ENCODE measurements around the gene YDJC. TPM values are rescaled to one million over a fixed set of nuclear protein-coding genes. Genes with fewer than 3 reads are reported as not detected.

The YDJC gene
- total and polyA plus RNA-seq, 2 of the 13 experiments (the other 11 are each of a cell fraction or from before 2014, with no cell fraction given): 15.3 to 32.0 TPM

DNA sequence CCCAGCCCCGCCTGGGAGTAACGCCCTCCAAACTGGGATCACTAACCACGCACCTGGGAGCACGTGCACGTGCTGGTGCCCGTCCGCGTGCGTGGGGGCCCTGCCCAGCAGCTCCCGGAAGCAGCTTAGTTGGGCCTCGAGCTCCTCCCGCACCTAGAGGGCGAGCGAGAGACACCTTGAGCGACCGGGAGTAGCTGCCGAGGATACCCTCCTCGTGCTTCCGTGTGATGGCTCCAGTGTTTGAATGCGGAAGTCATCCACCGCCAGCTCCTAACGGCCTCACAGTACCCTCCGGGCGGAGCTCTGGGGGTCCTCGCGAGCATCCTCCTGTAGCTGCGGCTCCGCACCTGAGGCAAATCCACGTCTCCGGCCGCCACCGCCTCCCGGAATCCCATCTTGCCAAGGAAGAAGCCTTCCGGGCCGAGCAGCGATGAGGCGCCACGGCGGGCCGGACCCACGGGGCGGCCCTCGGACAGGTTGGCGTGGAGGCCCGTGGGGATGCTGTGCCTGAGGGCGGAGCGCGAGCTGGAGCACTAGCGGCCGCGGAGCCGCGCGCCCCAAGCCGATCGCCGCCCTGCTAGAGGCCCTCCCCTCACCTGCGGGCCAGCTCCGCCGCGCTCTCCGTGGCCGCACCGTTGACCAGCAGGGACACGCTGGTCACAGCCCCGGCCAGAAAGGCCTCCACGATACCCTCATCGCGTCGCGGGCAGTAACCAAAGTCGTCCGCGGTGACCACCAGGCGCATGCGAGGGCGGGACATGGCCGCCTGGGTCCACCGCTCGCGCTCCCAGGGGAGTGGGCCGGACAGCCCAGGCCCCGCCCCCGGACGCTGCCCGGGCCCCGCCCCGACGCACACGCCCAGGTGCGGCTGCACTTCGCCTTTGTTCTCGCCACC, at the start of gene YDJC (continued):
- TF ChIP-seq, protein P1, sequence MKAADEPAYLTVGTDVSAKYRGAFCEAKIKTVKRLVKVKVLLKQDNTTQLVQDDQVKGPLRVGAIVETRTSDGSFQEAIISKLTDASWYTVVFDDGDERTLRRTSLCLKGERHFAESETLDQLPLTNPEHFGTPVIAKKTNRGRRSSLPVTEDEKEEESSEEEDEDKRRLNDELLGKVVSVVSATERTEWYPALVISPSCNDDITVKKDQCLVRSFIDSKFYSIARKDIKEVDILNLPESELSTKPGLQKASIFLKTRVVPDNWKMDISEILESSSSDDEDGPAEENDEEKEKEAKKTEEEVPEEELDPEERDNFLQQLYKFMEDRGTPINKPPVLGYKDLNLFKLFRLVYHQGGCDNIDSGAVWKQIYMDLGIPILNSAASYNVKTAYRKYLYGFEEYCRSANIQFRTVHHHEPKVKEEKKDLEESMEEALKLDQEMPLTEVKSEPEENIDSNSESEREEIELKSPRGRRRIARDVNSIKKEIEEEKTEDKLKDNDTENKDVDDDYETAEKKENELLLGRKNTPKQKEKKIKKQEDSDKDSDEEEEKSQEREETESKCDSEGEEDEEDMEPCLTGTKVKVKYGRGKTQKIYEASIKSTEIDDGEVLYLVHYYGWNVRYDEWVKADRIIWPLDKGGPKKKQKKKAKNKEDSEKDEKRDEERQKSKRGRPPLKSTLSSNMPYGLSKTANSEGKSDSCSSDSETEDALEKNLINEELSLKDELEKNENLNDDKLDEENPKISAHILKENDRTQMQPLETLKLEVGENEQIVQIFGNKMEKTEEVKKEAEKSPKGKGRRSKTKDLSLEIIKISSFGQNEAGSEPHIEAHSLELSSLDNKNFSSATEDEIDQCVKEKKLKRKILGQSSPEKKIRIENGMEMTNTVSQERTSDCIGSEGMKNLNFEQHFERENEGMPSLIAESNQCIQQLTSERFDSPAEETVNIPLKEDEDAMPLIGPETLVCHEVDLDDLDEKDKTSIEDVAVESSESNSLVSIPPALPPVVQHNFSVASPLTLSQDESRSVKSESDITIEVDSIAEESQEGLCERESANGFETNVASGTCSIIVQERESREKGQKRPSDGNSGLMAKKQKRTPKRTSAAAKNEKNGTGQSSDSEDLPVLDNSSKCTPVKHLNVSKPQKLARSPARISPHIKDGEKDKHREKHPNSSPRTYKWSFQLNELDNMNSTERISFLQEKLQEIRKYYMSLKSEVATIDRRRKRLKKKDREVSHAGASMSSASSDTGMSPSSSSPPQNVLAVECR (CRISPR knock-in tag; IDR thresholded peaks at IDR 0.05; ENCODE audit: borderline replicate concordance): peak; percentile 92; the same call in 1 of the 2 replicates
- TF ChIP-seq FOXK2 (IDR thresholded peaks at IDR 0.05) (no peak), ERF (CRISPR knock-in tag; IDR thresholded peaks at IDR 0.05) (peak; percentile 46; the same call in 1 of the 2 replicates), DNMT3B (CRISPR knock-in tag; conservative IDR thresholded peaks at IDR 0.05) (peak; percentile 97), ZNF7 (CRISPR knock-in tag; IDR thresholded peaks at IDR 0.05) (no peak), ZNF451 (CRISPR knock-in tag; IDR thresholded peaks at IDR 0.05) (peak; percentile 45; the same call in 1 of the 2 replicates), ZNF891 (CRISPR knock-in tag; IDR thresholded peaks at IDR 0.05) (peak; percentile 96; the same call in 1 of the 2 replicates), ZNF720 (CRISPR knock-in tag; IDR thresholded peaks at IDR 0.05) (0 out of 2 replicates have a peak, but pooled peaks have one; percentile 65), XRCC5 (optimal IDR thresholded peaks at IDR 0.05; ENCODE audit: low read length) (peak; percentile 97), MXI1 (IDR thresholded peaks at IDR 0.05; ENCODE audit: borderline replicate concordance, low read depth, low read length) (peak; percentile 94), TARDBP (CRISPR knock-in tag; IDR thresholded peaks at IDR 0.05) (peak; percentile 45; the same call in 1 of the 2 replicates), PRMT3 (CRISPR knock-in tag; IDR thresholded peaks at IDR 0.05; ENCODE audit: borderline replicate concordance, low read depth) (no peak)
- TF ChIP-seq, protein P2, sequence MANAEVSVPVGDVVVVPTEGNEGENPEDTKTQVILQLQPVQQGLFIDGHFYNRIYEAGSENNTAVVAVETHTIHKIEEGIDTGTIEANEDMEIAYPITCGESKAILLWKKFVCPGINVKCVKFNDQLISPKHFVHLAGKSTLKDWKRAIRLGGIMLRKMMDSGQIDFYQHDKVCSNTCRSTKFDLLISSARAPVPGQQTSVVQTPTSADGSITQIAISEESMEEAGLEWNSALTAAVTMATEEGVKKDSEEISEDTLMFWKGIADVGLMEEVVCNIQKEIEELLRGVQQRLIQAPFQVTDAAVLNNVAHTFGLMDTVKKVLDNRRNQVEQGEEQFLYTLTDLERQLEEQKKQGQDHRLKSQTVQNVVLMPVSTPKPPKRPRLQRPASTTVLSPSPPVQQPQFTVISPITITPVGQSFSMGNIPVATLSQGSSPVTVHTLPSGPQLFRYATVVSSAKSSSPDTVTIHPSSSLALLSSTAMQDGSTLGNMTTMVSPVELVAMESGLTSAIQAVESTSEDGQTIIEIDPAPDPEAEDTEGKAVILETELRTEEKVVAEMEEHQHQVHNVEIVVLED (CRISPR knock-in tag; IDR thresholded peaks at IDR 0.05; ENCODE audit: borderline replicate concordance): peak; percentile 85
- TF ChIP-seq, protein P3, sequence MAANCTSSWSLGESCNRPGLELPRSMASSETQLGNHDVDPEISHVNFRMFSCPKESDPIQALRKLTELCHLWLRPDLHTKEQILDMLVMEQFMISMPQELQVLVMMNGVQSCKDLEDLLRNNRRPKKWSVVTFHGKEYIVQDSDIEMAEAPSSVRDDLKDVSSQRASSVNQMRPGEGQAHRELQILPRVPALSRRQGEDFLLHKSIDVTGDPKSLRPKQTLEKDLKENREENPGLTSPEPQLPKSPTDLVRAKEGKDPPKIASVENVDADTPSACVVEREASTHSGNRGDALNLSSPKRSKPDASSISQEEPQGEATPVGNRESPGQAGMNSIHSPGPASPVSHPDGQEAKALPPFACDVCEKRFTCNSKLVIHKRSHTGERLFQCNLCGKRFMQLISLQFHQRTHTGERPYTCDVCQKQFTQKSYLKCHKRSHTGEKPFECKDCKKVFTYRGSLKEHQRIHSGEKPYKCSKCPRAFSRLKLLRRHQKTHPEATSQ (CRISPR knock-in tag; IDR thresholded peaks at IDR 0.05; ENCODE audit: borderline replicate concordance): peak; percentile 94
- TF ChIP-seq, protein P4, sequence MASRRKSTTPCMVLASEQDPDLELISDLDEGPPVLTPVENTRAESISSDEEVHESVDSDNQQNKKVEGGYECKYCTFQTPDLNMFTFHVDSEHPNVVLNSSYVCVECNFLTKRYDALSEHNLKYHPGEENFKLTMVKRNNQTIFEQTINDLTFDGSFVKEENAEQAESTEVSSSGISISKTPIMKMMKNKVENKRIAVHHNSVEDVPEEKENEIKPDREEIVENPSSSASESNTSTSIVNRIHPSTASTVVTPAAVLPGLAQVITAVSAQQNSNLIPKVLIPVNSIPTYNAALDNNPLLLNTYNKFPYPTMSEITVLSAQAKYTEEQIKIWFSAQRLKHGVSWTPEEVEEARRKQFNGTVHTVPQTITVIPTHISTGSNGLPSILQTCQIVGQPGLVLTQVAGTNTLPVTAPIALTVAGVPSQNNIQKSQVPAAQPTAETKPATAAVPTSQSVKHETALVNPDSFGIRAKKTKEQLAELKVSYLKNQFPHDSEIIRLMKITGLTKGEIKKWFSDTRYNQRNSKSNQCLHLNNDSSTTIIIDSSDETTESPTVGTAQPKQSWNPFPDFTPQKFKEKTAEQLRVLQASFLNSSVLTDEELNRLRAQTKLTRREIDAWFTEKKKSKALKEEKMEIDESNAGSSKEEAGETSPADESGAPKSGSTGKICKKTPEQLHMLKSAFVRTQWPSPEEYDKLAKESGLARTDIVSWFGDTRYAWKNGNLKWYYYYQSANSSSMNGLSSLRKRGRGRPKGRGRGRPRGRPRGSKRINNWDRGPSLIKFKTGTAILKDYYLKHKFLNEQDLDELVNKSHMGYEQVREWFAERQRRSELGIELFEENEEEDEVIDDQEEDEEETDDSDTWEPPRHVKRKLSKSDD (CRISPR knock-in tag; IDR thresholded peaks at IDR 0.05; ENCODE audit: low read depth): peak; percentile 51
- TF ChIP-seq, protein P5, sequence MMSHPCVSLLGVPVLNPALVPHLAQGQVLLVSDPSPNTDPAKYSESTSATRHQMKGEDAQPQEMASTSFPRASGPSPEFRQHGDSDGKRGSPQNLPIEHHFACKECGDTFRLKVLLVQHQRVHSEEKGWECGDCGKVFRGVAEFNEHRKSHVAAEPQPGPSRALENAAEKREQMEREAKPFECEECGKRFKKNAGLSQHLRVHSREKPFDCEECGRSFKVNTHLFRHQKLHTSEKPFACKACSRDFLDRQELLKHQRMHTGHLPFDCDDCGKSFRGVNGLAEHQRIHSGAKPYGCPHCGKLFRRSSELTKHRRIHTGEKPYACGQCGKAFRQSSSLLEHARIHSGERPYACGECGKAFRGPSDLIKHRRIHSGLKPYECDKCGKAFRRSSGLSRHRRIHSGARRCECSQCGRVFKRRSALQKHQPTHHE (CRISPR knock-in tag; IDR thresholded peaks at IDR 0.05; ENCODE audit: borderline replicate concordance): peak; percentile 66; the same call in 1 of the 2 replicates
